Activated T-cell treated with anti-CD3 and anti-CD28 coated beads, Interleukin-2, amount 50 U/mL, for 24 hours (primary cell): Measurements from ENCODE around the gene IGSF8.

Experiments used
- DNase-seq: peaks from one replicate; pipeline ENCODE4 v3.0.0-alpha.2; 2020
- H3K27ac Mint-ChIP-seq: 2 replicates; pipeline ENCODE4 v1.8.0; 2020; ENCODE audit warnings: mild to moderate bottlenecking, mixed read lengths
- H3K27me3 Mint-ChIP-seq: 2 replicates; pipeline ENCODE4 v1.8.0; 2020; ENCODE audit warnings: mixed read lengths
- H3K36me3 Mint-ChIP-seq: 2 replicates; pipeline ENCODE4 v1.8.0; 2020; ENCODE audit warnings: low read depth, mixed read lengths
- H3K4me1 Mint-ChIP-seq: 2 replicates; pipeline ENCODE4 v1.8.0; 2020; ENCODE audit warnings: low read depth, mixed read lengths
- H3K4me3 Mint-ChIP-seq: 2 replicates; pipeline ENCODE4 v1.8.0; 2020; ENCODE audit warnings: mild to moderate bottlenecking, moderate library complexity, mixed read lengths
- H3K9me3 Mint-ChIP-seq: 2 replicates; pipeline ENCODE4 v1.8.0; 2020; ENCODE audit warnings: mixed read lengths

Gene IGSF8

DNA sequence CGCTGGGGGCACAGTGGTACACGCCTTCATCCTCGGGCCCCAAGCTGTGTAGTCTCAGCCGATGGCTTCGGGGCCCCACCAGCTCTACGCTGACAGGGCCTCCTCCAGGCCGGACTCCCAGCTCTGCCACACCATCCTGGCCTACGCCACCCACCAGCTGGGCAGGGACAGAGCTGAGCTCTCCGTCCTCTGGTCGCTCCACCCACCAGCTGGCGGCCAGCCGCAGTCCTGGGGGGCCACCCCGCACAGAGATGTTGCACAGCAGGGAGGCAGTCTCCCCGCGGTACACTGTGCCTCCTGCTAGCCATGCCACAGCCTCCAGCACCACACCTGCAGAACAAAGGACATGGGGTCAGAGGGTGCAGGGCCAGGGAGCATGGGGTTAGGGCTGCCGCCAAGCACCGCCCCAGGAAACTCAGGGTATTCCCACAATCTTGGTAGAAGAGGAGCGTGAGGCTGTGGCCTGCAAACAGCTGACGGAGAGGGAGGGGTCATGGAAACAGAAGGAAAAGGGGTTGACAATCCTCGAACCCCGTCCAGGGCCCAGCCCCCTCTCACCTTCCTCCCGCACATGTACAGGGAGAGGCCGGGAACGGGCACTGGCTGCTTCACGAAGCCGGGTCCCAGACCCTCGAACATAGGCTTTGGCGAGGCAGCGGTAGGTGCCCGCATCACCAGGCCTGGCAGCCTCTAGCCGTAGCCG, 5.9 kb downstream of the IGSF8 start:
- peaks cover 70% of the 10 kb centered on the region for H3K36me3 Mint-ChIP-seq
- H3K9me3 Mint-ChIP-seq, result no peaks in the 10 kb centered on the region
- H3K27ac Mint-ChIP-seq, result no peak overlapping the region

DNA sequence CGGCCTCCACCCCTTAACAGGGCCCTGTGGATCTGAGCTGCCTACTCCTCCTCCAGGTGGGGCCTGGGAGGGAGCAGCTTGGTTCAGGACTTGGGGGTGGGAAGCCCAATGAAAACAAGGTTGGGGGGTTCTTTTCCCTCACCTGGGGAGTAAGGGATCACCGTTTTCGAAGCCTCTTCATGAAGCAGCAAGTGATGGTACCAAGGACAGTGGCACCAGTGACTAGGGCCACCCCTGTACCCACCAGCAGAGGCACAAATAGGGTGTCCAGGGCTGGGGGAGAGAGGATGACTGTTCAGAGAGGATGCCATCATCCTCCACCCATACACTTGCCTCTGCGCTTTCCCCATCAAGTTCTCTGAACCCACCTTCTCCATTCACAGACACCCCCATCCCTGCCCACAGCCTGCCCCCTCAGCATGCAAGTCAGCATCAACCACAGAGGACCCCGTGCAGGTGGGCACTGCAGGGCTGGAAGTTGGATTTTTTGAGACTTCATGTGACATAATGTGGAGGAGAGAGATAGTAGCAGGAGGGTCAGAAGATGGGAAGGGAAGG, 6.7 kb downstream of the IGSF8 start:
- Mint-ChIP-seq H3K27ac (no peak overlapping the region), H3K4me3 (no peak overlapping the region), H3K36me3 (peaks cover 75% of the 10 kb centered on the region), H3K4me1 (peaks cover 30% of the 10 kb centered on the region), H3K27me3 (no peaks in the 10 kb centered on the region), H3K9me3 (no peaks in the 10 kb centered on the region)
- no peak for DNase-seq

More for the DNA sequence above, 5.9 kb downstream of the IGSF8 start:
- H3K4me1 Mint-ChIP-seq, result peaks cover 38% of the 10 kb centered on the region
- no peak for DNase-seq
- H3K4me3 Mint-ChIP-seq, result no peak overlapping the region
- no peaks in the 10 kb centered on the region for H3K27me3 Mint-ChIP-seq

DNA sequence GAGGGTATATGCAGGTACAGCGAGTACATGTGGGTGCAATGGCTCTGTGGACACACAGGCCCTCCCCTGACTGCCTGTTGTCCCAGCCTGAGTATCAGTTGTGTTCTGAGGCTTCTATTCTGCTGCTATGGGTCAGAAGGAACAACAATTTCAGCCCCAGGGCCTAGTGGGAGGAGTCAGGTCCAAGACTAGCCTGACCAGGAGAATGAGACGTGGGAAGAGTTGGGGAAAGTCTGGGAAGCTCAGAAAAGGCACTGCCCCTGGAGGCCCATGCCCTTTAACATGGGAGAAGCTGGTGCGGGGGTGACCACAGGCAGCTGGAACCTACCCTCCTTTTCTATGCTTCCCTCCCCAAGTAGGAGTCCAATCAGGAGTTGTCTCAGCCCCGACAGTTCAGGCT, 7.7 kb downstream of the IGSF8 start:
- H3K4me3 Mint-ChIP-seq, result no peak overlapping the region
- no peak overlapping the region for H3K27ac Mint-ChIP-seq
- peaks cover 21% of the 10 kb centered on the region for H3K4me1 Mint-ChIP-seq
- DNase-seq, result no peak
- H3K27me3 Mint-ChIP-seq, result no peaks in the 10 kb centered on the region
- no peaks in the 10 kb centered on the region for H3K9me3 Mint-ChIP-seq
- peaks cover 76% of the 10 kb centered on the region for H3K36me3 Mint-ChIP-seq

DNA sequence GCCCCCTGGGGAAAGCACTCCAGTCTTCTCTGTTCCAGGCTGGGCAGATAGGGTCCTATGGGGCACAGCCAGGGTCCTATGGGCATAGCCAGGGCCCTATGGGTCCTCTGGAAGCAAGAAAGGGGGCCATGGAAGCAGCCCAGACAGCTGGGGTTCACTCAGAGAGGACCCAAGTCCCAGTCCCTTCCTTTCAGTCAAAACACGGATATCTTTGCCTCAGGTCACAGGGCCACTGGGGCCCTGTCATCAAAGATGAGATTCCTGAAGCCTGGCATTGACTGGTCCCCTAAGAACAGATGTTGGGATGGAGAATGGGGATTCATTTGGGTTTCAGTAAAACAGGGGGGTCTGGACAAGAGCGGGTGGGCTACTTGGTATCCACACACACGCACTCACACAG, 8.5 kb downstream of the IGSF8 start:
- DNase-seq, result no peak
- Mint-ChIP-seq H3K4me3 (no peak overlapping the region), H3K36me3 (peaks cover 79% of the 10 kb centered on the region), H3K27me3 (no peaks in the 10 kb centered on the region), H3K9me3 (no peaks in the 10 kb centered on the region), H3K27ac (no peak overlapping the region), H3K4me1 (peaks cover 18% of the 10 kb centered on the region)

DNA sequence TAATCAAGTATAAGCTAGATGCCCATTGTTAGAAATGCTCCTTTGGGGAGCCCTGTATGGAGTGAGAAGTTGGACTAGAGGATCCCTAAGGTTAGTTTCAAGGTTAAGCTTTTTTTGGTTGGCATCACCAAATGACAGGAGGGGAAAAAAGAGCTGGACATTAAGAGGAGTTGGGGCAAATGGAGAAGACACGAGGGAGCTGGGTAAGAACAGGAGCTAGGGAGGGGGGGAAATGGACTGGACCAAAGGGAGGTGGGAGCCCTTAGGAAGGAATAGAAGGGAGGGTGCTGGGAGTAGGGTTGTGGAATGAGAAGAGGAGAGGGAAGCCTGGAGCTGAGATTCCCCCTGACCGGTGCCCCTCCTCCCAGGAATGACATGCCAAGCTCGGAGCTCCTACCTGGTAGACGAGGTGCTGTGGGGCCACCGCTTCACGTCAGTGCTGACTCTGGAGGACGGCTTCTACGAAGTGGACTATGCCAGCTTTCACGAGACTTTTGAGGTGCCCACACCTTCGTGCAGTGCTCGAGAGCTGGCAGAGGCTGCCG, 11.2 kb downstream of the IGSF8 start:
- Mint-ChIP-seq H3K9me3 (no peaks in the 10 kb centered on the region), H3K4me1 (peaks cover 10% of the 10 kb centered on the region), H3K27me3 (peaks cover 10% of the 10 kb centered on the region), H3K27ac (no peak overlapping the region), H3K36me3 (peaks cover 60% of the 10 kb centered on the region), H3K4me3 (no peak overlapping the region)
- no peak for DNase-seq

DNA sequence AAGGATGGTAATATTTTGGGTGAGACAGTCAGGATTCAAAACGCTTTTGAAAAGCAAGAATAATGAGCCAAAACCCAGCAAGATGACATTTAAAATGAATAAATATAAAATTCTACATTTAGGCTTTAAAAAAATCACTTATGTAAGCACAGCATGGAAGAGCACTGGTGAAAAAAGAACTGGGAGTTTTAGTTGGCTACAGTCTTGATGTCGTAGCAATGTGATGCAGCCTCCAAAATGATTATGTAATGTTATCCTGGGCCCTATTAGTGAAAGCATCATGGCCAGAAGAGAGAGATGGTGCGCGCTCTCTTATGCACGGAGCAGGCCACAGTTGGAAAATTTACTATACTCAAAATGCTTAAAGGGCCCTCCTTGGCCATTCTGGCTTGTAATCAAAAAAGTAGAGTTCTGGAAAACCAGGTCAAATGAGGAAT, 11.9 kb downstream of the IGSF8 start:
- H3K4me3 Mint-ChIP-seq, result no peak overlapping the region
- H3K27me3 Mint-ChIP-seq, result peaks cover 17% of the 10 kb centered on the region
- no peak for DNase-seq
- H3K9me3 Mint-ChIP-seq, result no peaks in the 10 kb centered on the region
- H3K27ac Mint-ChIP-seq, result no peak overlapping the region
- peaks cover 10% of the 10 kb centered on the region for H3K4me1 Mint-ChIP-seq
- peaks cover 54% of the 10 kb centered on the region for H3K36me3 Mint-ChIP-seq

DNA sequence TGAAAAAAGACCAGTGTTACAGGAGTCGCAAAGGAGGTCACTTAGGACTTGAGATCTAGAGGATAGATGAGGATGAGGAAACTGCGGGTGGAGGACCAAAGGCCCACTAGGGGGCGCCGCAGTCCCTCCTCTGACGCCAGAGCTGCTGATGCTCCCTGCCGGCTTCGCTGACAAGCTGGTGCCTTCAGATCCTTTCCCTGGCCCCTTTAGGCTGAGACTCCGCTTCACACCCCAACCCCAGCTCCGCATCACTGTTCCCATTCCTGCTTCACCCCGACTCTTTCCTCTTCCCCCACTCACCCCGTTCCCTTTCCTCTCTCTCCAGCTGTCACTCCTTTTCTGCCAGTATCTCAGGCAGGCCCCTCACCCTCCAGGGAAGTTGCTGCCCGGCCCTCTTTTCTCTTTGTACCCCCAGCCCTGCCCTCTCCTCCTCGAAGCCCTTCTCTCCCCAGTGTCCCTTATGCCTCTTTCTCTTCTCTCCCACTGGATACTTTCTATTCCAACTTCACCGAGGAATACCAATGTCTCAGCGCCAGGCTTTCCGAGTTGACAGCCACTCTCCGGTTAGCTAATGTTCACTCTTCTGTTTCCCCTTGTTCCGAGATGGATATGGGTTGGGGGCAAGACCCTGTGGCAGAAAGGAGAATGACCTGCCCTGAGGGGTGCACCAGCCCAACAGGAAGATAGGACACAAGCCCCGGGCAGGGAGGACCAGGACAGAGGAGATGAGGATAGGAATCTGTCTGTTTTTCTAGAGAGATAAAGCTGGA, 12.5 kb downstream of the IGSF8 start:
- Mint-ChIP-seq H3K36me3 (peaks cover 50% of the 10 kb centered on the region), H3K27me3 (peaks cover 24% of the 10 kb centered on the region), H3K4me1 (peaks cover 15% of the 10 kb centered on the region), H3K4me3 (no peak overlapping the region), H3K27ac (no peak overlapping the region), H3K9me3 (no peaks in the 10 kb centered on the region)
- DNase-seq, result peak; percentile 85

DNA sequence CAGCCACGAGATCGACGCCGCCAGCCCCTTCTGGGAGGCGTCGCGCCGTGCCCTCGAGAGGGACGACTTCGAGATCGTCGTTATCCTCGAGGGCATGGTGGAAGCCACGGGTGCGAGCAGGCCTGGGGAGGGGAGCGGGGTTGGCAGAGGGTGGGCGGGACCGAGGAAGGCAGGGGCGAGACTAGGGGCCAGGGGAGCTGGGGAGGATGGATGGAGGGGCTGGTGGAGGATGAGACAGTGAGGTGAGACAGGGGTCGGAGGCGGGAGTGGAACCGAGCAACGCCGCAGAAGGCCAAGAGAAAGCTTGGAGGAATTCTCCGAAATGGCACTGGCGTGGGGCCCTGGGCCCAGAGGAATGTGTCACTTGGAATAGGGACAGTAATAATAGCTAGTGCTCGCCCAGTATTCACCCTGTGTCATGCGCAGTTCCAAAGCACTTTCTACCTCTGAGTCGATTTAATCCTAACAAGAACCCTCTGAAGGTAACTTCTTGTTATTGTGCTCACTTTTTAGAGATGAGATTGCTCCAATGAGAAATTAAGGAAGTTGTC, 13.6 kb downstream of the IGSF8 start:
- Mint-ChIP-seq H3K27me3 (peaks cover 34% of the 10 kb centered on the region), H3K4me3 (no peak overlapping the region), H3K27ac (no peak overlapping the region), H3K9me3 (no peaks in the 10 kb centered on the region), H3K4me1 (peaks cover 25% of the 10 kb centered on the region), H3K36me3 (peaks cover 43% of the 10 kb centered on the region)
- no peak for DNase-seq

DNA sequence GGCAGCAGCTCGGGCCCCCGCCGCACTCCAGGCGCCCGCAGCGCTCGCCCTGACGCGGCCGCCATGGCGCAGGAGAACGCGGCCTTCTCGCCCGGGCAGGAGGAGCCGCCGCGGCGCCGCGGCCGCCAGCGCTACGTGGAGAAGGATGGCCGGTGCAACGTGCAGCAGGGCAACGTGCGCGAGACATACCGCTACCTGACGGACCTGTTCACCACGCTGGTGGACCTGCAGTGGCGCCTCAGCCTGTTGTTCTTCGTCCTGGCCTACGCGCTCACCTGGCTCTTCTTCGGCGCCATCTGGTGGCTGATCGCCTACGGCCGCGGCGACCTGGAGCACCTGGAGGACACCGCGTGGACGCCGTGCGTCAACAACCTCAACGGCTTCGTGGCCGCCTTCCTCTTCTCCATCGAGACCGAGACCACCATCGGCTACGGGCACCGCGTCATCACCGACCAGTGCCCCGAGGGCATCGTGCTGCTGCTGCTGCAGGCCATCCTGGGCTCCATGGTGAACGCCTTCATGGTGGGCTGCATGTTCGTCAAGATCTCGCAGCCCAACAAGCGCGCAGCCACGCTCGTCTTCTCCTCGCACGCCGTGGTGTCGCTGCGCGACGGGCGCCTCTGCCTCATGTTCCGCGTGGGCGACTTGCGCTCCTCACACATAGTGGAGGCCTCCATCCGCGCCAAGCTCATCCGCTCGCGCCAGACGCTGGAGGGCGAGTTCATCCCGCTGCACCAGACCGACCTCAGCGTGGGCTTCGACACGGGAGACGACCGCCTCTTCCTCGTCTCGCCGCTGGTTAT, 14.2 kb downstream of the IGSF8 start:
- Mint-ChIP-seq H3K27me3 (peaks cover 41% of the 10 kb centered on the region), H3K4me1 (peaks cover 26% of the 10 kb centered on the region), H3K4me3 (peak overlapping the region; percentile 49), H3K36me3 (peaks cover 40% of the 10 kb centered on the region), H3K9me3 (no peaks in the 10 kb centered on the region), H3K27ac (no peak overlapping the region)
- peak; percentile 84 for DNase-seq

DNA sequence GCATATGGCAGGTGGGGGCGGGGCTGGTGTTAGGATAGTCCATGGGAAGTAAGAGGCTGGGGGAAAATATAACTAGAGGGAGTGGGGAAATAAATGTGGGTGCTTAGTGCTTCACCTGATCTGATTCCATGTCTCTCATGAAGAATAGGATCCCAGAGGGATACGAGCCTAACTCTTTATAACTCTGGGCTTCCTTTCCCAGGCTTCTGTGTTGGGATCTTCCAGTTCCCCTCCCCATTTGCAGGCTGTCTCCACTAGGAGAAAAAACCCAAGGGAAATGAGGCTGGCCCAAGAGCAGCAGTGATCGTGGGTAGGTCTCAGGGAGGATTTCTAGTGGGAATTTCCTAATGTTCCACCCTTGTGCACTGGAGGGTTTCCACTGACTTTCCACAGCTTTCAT, 15.5 kb downstream of the IGSF8 start:
- Mint-ChIP-seq H3K4me3 (no peak overlapping the region), H3K27me3 (peaks cover 50% of the 10 kb centered on the region), H3K9me3 (no peaks in the 10 kb centered on the region), H3K36me3 (peaks cover 28% of the 10 kb centered on the region), H3K27ac (no peak overlapping the region), H3K4me1 (peaks cover 26% of the 10 kb centered on the region)
- DNase-seq, result no peak

DNA sequence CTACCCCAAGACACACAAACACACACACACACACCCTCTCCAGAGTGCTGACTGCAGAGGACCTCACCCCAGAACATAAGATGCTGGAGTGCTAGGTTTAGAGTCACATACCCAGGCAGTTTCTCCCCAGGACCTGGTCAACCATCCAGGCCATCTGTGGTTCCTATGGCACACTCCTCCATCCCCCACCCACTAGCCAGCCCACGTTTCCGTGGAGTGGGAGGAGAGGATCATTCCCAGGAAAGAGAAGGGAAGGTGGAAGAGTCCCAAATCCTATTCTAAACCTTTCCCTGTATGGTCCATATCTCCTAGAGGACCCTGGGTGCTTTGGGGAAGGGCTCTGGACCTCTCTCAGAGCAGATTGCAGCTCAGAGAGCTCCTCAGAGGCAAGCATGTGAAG, 15.9 kb downstream of the IGSF8 start:
- H3K36me3 Mint-ChIP-seq, result peaks cover 26% of the 10 kb centered on the region
- H3K4me3 Mint-ChIP-seq, result no peak overlapping the region
- H3K9me3 Mint-ChIP-seq, result no peaks in the 10 kb centered on the region
- no peak overlapping the region for H3K27ac Mint-ChIP-seq
- peaks cover 26% of the 10 kb centered on the region for H3K4me1 Mint-ChIP-seq
- H3K27me3 Mint-ChIP-seq, result peaks cover 52% of the 10 kb centered on the region
- no peak for DNase-seq

DNA sequence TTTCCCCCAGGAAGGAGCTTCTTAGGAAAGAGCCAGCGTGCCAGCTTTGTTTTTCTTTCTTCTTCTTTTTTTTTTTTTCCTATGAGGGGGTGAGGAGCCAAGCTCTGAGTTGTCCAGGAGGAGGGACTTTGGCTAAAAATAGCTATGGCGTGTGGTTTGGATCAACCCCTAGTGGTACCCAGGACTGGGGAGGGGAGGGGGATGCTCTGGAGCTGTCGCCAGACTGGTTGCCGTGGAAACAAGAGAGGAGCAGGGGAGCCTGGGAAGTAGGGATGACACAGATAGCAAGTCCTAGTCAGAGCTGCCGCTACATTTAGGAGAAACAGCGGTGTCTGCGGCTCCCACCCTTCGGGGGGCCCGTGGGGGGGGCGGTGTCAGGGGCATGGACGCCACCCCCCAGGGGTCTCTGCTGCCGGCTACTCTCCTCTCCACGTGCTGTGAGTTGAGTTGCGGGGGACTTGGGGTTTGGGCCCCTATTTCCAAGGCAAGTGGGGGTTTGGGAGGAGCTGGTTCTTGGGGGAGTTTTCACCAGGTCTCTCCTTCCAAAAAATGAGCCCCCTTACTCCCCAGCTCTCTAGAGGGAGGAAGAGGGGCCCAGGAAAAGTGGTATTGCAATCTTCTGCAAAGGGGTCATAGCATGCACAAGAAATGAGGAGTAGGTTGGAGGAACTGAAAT, 17.0 kb downstream of the IGSF8 start, which contains the start of gene KCNJ9:
Gene KCNJ9, plus strand, starts transcription at position 278 of the 676 bp plus-strand sequence. CDS start 2,493 bp downstream, outside the sequence.
- Mint-ChIP-seq H3K27ac (no peak within 1 kb of the TSS), H3K27me3 (peaks cover 59% of the 10 kb centered on the region), H3K4me1 (peaks cover 26% of the 10 kb centered on the region), H3K36me3 (peaks cover 18% of the 10 kb centered on the region), H3K4me3 (no peak within 1 kb of the TSS), H3K9me3 (no peaks in the 10 kb centered on the region)
- no peak for DNase-seq

DNA sequence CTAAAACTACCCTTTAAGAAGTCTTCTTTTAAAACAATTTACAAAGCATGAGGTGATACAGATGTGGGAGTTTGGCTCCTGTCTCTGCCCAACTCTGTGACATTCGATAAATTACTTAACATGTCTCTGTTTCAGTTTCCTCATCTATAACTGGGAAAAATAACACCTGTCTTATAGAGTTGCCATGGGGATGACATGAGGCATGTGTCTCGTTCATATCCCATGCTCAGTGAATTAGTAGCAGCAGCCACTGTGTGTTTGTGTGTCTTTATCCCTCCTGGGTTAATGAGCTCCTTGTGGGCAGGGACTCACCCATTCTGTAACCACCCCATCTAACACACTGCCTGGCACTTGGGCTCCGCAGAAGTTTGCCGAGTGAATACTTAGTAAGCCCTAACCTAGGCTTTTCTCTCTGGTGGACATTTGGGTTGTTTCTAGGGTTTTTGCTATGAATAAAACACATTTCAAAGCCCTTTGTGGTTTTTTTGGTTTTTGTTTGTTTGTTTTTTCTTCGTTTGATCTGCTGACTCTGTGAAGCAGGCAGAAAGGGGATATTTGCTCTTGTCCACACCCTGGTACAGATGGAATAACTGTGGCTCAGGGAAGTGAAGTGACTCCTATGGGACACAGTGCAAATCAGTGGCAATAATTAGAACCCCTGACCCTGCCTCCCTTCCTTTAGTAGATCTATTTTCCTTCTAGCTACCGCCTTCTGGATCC, 17.9 kb downstream of the IGSF8 start:
- H3K9me3 Mint-ChIP-seq, result no peaks in the 10 kb centered on the region
- peaks cover 25% of the 10 kb centered on the region for H3K4me1 Mint-ChIP-seq
- H3K27me3 Mint-ChIP-seq, result peaks cover 67% of the 10 kb centered on the region
- no peak overlapping the region for H3K4me3 Mint-ChIP-seq
- H3K36me3 Mint-ChIP-seq, result peaks cover 12% of the 10 kb centered on the region
- no peak for DNase-seq
- H3K27ac Mint-ChIP-seq, result no peak overlapping the region
